HG02763 (cell line): ENCODE measurements around the gene PPP1R12A.

Experiments used
- ATAC-seq: cut with Tn5 transposase; IDR thresholded peaks from one replicate; pipeline ENCODE4 v1.9.1; 2021; ENCODE audit warnings: mild to moderate bottlenecking, moderate library complexity; ENCODE audit not compliant: unreplicated experiment

Gene PPP1R12A

DNA sequence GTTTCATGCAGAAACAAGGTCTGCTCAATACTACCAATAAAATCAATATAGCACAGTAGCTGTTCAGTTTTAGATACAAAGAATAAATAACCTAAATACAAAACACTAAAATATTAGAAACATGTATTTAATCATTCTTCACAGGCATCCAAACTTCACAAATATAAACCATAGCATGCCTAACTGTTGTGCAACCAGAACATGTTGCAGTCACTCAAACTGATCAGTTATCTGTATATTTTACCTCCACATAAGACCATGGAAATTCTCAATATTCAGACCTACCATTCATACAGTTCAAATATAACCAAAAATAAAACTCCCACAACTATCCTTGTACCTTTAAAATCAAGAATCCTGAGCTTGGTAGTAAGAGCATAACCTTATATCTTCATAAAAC, 161.0 kb downstream of the PPP1R12A start:
- ATAC-seq = no peak

DNA sequence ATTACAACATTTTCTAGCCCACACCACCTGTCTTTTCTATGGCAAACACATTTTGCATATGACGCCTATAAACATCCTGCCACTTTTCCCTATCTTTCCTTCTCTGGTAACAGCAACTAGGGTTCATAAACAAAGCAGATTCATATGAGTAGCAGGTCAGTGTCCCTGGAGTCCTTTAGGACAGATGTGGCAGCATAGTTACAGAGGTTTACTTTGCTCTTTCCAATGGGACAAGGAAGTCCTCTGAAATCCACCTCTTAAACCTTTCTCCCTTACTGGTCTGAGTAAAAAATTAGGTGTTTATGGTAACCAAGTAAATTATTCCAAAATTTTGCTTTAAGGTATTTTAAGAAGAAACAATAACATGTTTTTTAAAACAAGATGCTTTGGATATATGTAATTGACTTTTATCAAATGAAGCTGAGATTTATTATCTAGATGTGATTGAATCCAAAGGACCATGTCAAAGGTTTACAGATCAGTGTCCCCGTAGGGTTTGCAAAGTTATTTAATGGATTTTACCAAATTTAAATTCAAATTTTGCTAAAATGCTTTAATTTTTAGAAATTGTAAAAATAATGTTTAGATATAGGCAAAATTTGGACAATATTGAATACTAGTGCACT, 164.9 kb downstream of the PPP1R12A start:
- no peak for ATAC-seq

DNA sequence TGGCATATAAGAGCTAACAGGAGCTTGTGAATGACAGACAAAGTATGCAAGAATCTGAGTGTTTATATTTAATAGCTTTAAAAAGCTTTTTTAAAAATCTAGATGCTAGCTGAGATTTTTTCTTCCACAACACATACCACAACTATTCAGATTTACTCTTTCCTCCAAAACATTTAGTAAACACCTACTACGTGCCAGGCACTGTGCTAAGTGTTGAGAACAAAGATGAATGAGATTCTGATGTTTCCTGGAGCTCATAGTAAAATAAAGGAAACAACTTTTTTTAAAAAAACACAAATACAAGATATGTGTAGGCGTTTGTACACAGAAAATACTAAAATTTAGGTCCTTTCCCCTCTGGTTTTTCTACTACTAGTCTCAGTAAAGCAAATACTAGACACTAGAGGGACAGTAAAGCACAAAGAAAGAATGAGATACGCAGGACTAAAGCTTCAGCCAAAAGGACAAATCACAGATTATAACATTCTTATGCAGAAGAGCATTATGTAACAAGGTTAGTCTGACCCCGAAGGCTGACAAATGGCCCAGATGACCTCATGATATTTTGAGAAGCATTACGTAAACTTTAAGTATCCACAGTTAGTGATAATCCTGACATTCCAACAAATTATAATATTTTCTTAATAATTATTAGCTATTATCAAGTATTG, 165.6 kb downstream of the PPP1R12A start:
- no peak for ATAC-seq

DNA sequence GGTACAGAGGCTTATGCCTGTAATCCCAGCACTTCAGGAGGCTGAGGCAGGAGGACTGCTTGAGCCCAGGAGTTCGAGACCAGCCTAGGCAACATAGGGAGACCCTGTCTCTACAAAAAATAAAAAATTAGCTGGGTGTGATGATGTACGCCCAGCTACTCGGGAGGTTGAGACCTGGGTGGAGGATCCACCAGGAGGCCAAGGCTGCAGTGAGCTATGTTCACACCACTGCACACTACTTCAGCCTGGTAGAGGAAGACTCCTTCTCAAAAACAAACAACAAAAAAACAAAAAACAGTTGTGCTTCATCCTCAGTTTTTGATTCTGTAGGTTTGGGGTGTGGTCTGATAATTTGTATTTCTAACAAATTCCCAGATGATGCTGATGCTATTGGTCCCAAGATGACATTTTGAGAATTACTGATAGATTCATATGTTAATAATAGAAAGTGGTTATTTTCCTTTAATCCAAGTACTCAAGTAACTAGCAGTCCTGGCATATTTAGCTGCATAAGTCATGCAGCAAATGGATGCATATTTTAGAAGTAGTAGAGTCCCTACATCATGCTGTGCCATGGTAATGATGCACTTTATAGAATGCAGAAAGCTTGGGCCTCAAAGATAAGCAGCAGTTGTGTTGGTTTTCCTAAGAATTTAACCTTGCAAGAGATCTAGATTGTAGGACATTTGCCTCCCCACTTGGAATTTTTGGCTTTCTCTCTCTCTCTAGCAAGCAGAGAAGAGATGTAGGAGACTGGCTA, 168.0 kb downstream of the PPP1R12A start:
- ATAC-seq = no peak

GRCh38 chr12:79765157-79765556, 169.7 kb downstream of the PPP1R12A start:
- no peak for ATAC-seq

DNA sequence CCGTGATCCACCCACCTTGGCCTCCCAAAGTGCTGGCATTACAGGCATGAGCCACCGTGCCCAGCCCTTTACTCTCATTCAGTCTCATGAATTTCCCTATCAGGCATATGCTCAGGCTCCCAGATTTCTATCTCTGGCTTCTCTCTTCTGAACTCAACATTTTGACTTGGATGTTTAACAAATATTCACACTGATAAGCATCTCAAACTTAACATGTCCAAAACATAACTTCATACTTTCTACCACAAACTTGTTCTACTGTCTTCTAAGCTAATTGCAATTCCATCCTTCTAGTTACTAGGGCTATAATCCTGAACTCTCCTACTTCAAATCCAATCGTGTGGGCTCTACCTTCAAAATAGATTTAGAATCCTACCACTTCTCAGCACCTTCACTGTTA, 170.3 kb downstream of the PPP1R12A start:
- ATAC-seq = no peak

DNA sequence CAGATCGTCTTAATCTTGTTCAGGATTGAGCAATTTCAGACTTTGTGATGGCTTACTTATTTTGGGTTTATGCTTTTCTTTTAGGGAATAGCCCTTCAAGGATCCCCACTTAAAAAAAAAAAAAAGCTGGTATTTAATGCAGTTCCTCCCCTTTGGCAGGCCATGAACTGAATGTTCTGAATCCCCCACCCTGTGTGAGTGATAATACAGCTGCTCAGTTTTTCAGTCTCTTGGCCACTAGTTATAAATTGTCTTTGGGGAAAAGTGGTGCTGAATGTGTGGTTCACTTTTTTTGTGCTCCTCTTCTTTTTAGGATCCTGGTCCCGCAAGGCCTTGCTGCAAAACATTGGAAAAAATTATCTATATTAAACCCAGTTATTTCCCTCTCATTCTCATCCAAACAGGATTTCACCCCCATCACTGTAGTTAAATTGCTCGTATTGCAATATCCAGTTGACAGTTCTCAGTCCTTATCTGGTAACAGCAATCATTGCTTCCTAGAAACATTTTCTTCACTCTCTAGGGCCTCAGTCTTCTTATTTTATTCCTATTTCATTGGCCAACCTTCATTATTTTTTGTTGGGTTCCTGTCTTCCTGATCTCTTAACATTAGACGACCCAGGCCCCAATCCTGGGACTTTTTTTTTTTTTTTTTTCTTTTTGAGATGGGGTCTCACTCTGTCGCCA, 171.0 kb downstream of the PPP1R12A start:
- ATAC-seq = no peak

DNA sequence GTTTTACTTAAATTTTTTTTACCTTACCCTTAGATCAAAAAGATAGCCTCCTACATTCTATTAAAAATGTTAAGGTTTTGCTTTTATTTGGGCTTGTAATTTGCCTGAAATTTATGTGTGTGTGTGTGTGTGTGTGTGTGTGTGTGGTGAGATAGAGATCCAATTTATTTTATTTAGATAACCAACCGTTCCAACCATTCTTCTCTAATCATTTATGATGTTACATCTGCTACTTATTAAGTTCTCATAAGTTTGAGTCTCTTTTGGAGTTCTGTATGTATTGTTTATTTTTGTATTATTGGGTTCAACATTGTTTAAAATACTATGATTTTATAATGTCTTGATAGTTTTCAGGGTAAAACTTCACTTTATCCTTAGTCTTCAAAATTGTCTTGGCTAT, 173.6 kb downstream of the PPP1R12A start:
- ATAC-seq = no peak

DNA sequence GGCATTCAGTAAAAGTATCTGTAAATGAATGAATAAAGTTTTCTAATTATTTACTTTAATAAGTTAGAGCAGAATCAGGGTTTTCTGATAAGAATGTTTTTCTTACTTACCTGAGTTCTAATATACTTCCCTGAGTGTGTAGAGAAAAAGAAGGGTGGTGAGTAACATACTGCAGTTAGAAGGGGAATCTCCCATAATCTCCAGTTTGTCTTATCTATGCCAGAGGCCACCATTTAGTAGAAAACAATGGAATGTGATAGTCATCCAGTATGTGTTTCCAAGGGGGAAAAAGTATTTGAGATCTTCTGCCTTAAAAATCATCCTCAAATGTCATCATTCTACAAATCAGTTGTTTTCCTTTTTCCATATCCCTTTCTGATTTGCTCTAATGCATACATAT, 187.6 kb downstream of the PPP1R12A start:
- ATAC-seq = no peak

- ATAC-seq = peak; percentile 74
These were observed 196.8 kb downstream of the PPP1R12A start for GRCh38 chr12:79737875-79738718.

GRCh38 chr12:79732638-79733037, 202.3 kb downstream of the PPP1R12A start:
- no peak for ATAC-seq

DNA sequence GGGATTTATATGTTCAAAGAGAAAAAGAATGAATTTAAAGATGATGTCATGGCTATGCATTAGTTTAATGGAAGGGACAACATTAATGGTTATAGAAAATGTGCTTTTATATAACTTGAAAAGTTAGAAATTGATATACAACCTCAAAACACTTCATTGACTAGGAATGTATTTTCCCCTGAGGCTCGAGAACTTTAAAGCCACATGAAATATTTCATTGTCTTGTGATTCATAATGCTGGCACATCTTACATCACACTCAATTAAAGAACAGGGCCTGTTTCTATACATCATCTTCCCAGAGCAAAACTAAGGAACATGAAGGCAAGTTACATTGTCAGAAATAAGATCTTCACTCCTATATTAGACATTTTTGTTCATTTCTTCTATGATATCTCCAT, 208.9 kb downstream of the PPP1R12A start:
- ATAC-seq = no peak
